Measurements from ENCODE around the gene HOXB2.

HOXB2 gene

DNA sequence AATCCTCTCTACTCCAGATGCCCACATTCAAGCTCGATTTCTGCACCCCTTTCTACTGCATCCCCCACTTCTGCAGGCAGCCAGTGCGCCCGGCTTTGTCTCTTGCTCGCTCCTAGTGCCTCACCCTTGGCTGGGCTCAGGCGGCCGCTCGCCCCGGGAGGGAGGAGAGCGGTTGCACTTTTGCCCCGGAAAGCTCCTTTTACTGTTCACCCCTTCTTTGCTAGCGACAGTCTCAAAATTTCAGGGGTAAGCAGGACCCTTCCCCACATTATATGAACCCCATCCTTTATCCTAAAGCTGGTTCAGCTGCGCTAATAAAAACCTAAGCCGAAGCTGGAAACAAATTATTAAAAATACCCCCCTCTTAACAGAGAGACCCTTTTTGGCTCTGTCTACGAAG lies 47.7 kb upstream of the HOXB2 start:
- Histone ChIP-seq H3K9me2 (ENCODE audit: low read depth, low read length) (no peaks in the 10 kb centered on the region), H3K4me2 (ENCODE audit: low read length) (no peak overlapping the region), H3K27ac (ENCODE audit: low read depth, low read length, poor library complexity, severe bottlenecking) (no peak overlapping the region), H3K4me1 (ENCODE audit: insufficient read depth, low read length, severe bottlenecking) (no peaks in the 10 kb centered on the region), H3K9me3 (ENCODE audit: low read length) (no peaks in the 10 kb centered on the region), H3K9ac (ENCODE audit: low read length) (no peak overlapping the region), H3K4me3 (ENCODE audit: low read depth, low read length, poor library complexity, severe bottlenecking) (no peak overlapping the region), H3F3A (ENCODE audit: insufficient read depth, low read length) (no peaks in the 10 kb centered on the region), H3K79me2 (ENCODE audit: insufficient read depth, low read length) (no peaks in the 10 kb centered on the region), H3K27me3 (ENCODE audit: insufficient read depth, low read length) (no peaks in the 10 kb centered on the region), H2AFZ (ENCODE audit: low read length) (no peak overlapping the region), H4K20me1 (ENCODE audit: insufficient read depth, low read length) (no peaks in the 10 kb centered on the region), H3K36me3 (ENCODE audit: insufficient read depth, low read length) (no peaks in the 10 kb centered on the region)
- no peak for TF ChIP-seq EZH2 (IDR thresholded peaks at IDR 0.05; ENCODE audit: borderline replicate concordance, low read length)
- TF ChIP-seq, protein P1, sequence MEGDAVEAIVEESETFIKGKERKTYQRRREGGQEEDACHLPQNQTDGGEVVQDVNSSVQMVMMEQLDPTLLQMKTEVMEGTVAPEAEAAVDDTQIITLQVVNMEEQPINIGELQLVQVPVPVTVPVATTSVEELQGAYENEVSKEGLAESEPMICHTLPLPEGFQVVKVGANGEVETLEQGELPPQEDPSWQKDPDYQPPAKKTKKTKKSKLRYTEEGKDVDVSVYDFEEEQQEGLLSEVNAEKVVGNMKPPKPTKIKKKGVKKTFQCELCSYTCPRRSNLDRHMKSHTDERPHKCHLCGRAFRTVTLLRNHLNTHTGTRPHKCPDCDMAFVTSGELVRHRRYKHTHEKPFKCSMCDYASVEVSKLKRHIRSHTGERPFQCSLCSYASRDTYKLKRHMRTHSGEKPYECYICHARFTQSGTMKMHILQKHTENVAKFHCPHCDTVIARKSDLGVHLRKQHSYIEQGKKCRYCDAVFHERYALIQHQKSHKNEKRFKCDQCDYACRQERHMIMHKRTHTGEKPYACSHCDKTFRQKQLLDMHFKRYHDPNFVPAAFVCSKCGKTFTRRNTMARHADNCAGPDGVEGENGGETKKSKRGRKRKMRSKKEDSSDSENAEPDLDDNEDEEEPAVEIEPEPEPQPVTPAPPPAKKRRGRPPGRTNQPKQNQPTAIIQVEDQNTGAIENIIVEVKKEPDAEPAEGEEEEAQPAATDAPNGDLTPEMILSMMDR (IDR thresholded peaks at IDR 0.05; ENCODE audit: low read length): no peak

DNA sequence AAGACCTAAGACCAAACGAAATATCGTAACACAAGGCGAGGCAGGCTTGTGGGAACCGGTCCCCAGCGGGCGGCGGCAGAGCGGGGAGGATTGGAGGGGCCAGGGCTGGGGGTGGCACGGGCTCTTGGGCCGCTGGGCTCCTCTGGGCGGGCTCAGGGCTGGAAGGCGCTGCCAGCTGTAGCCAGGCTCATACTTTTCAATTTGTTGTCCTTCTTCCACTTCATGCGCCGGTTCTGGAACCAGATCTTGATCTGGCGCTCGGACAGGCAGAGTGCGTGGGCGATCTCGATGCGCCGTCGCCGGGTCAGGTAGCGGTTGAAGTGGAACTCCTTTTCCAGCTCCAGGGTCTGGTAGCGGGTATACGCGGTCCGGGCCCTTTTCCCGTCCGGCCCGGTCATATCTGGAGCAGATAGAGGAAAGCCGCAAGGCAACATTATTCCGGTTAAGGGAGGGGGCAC lies 47.2 kb upstream of the HOXB2 start:
- Histone ChIP-seq H3K27me3 (ENCODE audit: insufficient read depth, low read length) (no peaks in the 10 kb centered on the region), H2AFZ (ENCODE audit: low read length) (no peak overlapping the region), H3K36me3 (ENCODE audit: insufficient read depth, low read length) (no peaks in the 10 kb centered on the region), H3K79me2 (ENCODE audit: insufficient read depth, low read length) (no peaks in the 10 kb centered on the region), H3K9me2 (ENCODE audit: low read depth, low read length) (no peaks in the 10 kb centered on the region), H3K4me2 (ENCODE audit: low read length) (no peak overlapping the region), H3F3A (ENCODE audit: insufficient read depth, low read length) (no peaks in the 10 kb centered on the region), H3K4me1 (ENCODE audit: insufficient read depth, low read length, severe bottlenecking) (no peaks in the 10 kb centered on the region), H3K4me3 (ENCODE audit: low read depth, low read length, poor library complexity, severe bottlenecking) (no peak overlapping the region), H3K9ac (ENCODE audit: low read length) (no peak overlapping the region), H4K20me1 (ENCODE audit: insufficient read depth, low read length) (no peaks in the 10 kb centered on the region), H3K27ac (ENCODE audit: low read depth, low read length, poor library complexity, severe bottlenecking) (no peak overlapping the region), H3K9me3 (ENCODE audit: low read length) (no peaks in the 10 kb centered on the region)
- TF ChIP-seq, protein P1 (IDR thresholded peaks at IDR 0.05; ENCODE audit: low read length): no peak
- no peak for TF ChIP-seq EZH2 (IDR thresholded peaks at IDR 0.05; ENCODE audit: borderline replicate concordance, low read length)

DNA sequence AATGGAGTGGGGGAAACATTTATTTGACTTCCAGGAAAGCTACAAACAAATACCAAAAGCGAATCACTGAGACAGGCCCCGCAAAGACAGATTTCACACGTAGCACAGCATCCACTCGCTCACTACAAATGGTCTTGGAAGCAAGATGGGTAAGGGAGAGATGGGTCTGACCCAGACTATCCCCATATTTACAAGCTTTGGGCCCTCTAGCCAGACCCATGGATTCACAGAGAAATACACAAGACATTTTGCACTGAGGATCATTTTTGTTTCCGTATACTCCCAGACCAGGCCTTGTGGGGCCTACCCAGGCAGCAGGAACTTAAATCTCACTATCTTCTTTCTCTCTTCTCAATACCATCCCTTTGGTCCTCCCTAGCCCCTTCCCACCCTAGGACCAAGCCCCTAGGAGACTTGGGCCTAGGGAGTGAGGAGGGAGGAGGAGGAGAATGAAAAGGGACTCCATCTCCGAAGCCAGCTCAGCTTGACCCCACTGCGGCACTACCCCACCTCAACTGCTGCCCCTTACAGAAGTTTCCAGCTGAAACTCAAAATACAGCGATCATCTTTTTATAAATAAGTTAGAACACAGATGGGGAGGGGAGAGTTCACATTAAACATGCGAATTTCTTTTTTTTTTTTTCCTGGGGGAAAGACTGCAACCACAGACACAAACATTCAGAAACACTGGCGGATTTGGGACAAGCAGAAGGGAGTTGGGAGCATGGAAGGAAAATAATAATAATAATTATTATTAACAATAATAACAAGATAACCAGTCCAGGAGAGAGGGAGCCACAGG lies 46.5 kb upstream of the HOXB2 start:
- Histone ChIP-seq H3K27ac (ENCODE audit: low read depth, low read length, poor library complexity, severe bottlenecking) (no peak overlapping the region), H4K20me1 (ENCODE audit: insufficient read depth, low read length) (no peaks in the 10 kb centered on the region), H3K27me3 (ENCODE audit: insufficient read depth, low read length) (no peaks in the 10 kb centered on the region), H3K36me3 (ENCODE audit: insufficient read depth, low read length) (no peaks in the 10 kb centered on the region), H3K4me3 (ENCODE audit: low read depth, low read length, poor library complexity, severe bottlenecking) (no peak overlapping the region), H3K79me2 (ENCODE audit: insufficient read depth, low read length) (no peaks in the 10 kb centered on the region), H3F3A (ENCODE audit: insufficient read depth, low read length) (no peaks in the 10 kb centered on the region), H3K9me3 (ENCODE audit: low read length) (no peaks in the 10 kb centered on the region), H3K9me2 (ENCODE audit: low read depth, low read length) (no peaks in the 10 kb centered on the region), H3K4me2 (ENCODE audit: low read length) (no peak overlapping the region), H2AFZ (ENCODE audit: low read length) (no peak overlapping the region), H3K9ac (ENCODE audit: low read length) (no peak overlapping the region), H3K4me1 (ENCODE audit: insufficient read depth, low read length, severe bottlenecking) (no peaks in the 10 kb centered on the region)
- TF ChIP-seq EZH2 (IDR thresholded peaks at IDR 0.05; ENCODE audit: borderline replicate concordance, low read length): no peak
- TF ChIP-seq, protein P1 (IDR thresholded peaks at IDR 0.05; ENCODE audit: low read length): no peak
